HG03571 (cell line): ENCODE measurements around the gene DNAH1.

Experiments
- ATAC-seq: cut with Tn5 transposase; IDR thresholded peaks from one replicate; pipeline ENCODE4 v1.9.1; 2021; ENCODE audit not compliant: unreplicated experiment

The DNAH1 gene

DNA sequence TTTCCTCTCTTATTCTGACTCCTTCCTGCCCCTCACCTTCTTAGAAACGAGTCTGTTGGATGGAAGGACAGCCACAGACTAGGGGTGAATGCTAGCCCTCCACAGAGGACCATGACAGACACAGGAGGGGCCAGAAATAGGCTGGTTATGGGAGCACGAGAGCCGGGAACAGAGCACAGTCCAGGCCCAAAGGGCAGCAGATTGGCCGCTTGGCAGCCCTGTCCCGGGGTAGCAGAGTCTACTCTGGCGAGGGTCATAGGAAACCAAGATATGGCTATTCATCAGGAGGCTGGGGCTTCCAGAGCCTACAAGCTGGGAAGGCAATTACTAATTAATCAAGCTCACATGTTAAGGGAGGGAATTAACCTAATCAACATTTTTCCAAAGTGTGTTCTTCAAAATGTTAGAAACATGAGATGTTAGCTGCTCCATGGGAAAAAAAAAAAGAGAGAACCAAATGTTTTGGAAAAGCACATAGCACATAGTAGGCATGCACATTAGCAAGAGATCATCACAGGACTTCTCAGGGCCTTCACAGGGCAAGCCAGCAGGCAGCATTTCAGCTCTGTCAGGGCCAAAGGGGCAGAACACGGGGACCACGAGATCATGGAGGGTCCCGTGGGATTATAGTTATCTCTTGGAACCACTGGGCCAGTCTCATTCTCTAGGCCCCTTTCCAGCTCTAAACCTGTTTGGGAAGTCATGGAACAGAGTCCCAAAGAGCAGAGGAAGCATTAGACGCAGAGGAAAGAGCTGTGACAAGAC, 115.5 kb downstream of the DNAH1 start:
- no peak for ATAC-seq

DNA sequence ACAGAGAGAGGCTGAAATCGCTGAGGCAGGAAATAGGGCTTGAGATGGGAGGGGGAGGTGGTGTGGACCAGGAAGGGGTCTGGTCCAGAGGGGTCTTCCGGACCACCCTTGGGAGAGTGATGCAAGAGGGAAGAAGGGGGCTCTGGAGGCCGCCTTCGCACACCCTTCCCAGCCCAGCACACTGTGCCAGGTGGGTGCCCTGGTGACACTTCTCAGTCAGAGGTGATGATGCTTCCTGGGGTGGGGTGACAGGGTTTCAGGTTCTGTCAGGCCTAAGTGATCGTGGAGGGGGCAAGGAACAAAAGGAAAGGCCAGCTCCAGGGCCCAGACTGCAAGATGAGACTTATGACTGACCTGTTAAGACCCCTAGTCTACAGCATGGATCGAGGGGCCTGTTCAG, 116.1 kb downstream of the DNAH1 start:
- ATAC-seq = no peak

DNA sequence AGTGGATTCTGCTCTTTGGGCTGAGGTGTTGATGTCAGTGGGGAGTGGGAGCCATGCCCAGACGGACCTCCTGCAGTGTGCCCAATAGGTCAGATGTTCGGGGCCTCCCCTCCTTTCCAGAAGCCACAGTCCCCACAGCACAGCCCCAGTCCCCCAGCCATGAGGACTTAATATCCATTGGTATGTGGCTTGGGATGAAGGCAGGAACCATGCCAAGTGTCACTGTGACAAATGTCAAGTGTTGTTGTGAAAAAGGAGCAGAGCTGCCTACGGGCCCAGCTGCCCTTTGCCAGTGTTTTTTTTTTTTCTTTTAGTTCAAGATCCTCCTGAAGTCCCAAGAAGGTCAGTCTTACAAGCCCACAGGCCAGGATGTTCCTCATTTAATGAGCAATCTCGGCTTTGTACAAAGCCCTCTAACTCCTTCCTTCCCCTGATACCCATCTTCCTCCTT, 116.6 kb downstream of the DNAH1 start:
- no peak for ATAC-seq

DNA sequence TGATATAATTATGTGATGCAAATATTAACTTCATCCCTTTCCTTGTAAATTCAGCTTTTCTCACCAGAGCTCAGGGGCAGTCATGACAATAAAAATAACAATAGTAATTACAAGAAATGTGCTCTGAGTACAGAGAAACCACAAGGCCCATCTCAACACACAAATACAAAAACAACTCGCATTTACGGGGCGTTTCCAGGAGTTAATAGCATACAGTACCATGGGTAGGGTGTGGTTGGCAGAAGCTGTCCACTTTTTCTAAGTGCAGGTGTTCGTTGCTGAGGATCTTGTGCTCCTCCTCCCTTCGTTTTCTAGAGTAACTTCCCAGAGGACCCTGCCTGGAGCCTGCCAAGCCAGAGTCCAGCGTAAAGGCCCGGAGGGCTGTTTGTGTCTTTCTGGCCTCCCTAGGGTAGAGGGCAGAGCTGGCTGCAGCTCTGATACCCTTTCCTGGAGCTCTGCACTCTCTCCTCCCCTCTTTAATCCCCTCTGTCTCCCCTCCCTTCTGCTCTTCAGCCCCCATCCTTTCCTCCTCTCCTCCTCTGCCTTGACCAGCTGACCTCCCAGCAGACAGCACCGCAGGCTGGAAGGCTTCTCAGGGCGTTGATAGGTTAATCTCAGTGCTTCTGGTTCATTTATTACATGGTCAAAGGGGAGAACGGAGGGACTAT, 117.3 kb downstream of the DNAH1 start:
- ATAC-seq = no peak

DNA sequence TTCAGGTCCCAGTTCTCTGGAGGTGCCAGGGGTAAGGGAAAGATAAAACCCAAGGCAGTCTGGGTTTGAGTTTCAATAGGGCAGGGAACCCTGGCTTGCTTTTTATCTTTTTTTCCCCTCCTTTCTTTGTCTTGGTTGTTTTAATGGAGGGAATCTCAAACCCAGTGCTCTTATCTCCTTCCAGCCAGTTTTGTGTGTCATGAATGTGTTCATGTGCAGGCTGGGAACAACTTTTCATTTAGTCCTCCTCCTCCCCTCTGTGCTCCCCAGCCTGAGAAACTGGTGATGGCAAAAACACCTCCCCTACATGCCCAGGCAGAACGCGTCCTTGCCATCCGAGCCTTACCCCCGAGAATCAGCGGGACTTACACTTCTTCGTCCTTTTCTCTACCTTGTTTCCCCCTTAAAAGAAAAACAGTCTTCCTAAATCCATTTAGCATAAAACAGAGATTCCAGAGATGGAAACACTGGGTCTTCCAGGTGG, 117.9 kb downstream of the DNAH1 start:
- ATAC-seq = no peak

DNA sequence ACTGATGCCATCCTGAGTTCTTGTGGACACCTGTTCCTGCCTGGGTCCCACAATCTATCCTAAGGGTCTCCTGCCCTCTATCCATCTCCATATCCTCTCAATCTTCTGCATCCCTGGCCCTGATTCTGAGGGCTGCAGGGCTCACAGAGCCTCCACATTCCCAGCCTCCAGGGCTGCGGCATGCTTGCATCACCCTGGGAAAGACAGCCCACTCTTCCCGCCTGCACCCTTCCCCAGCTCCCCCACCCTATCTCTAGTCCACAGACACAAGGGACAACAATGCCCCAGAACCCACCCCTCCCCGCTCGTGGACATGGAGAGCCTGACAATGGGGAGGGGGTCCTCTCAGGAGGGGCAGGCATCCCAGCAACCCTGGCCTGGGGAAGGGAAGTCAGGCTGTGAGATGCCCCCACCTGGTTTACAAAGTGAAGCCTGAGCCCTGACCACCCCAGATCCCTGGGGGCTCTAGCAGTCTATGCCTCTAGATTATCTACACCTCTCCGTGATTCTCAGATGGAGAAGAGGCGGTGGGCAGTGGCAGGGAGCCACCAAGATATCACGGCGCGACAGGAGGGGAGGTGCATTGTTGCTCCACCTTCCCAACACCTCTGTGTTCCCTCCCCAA, 118.5 kb downstream of the DNAH1 start:
- ATAC-seq = no peak

DNA sequence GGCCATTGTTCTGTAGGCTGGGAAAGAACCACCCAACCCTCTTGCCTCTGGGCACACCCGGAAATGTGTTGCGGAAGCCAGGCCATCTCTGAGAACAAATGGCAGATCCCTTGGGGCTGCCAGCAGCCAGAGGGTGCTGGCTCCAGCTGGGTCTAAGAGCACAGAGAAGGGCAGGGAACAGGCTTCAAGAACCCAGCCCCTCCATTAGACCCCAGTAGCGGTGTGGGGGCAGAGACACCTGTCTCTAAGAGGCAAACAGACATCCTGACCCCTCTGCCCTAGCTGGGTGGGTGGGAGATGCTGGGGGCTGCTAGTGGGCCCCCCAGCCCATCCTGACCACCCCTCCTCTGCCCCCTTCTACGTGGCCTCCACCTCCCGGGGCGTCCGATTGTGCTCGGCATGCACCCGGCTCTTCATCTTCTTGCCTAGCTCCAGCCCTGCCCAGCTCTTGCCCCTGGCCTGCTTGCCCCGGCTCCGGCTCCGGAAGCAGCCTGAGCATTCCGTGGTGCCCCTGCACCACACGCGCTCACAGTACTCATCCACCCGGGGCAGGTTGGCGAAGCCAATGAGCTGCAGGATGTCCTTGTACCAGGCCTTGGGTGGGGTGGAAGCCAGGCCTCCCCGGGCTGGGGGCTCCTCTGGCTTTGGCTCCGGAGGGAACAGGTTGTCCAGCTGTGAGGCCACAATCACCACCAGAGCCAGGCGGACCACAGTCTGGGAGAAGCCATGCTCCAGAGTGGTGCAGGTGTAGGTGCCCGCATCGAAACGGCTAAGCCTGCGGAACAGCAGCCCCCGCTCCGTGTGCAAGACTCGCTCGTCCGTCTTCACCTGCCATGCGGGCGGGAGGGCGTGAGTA, 119.4 kb downstream of the DNAH1 start:
- no peak for ATAC-seq

DNA sequence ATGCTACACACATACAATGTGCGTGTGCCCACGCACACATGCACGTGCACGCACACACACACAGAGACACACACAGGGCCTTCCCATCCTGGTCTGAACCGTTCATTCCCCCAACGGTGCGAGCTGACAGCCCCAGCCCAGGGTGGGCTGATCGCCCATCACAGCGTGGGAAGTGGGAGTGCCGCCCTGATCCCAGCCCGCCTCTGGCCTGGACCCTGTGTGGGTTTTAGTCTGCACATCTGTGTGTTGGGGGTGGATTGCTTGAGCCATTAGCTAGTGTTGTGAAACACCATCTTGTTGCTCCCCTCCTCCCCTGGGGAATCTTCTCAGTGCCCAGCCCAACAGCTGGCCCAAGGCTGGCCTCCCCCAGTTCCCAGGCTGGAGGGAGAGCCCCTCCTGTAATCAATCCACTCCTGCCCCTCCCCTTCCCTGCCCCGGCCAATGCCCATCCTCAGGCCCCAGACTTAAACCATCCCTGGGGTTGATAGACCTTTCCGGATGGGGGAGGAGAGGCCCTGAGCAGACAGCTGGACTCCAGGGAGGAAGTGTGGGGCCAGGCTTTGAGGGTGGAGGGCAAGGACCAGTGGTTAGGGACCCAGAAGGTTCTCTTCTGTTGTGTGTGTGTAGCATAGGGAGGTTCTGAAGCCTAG, 120.5 kb downstream of the DNAH1 start:
- no peak for ATAC-seq

DNA sequence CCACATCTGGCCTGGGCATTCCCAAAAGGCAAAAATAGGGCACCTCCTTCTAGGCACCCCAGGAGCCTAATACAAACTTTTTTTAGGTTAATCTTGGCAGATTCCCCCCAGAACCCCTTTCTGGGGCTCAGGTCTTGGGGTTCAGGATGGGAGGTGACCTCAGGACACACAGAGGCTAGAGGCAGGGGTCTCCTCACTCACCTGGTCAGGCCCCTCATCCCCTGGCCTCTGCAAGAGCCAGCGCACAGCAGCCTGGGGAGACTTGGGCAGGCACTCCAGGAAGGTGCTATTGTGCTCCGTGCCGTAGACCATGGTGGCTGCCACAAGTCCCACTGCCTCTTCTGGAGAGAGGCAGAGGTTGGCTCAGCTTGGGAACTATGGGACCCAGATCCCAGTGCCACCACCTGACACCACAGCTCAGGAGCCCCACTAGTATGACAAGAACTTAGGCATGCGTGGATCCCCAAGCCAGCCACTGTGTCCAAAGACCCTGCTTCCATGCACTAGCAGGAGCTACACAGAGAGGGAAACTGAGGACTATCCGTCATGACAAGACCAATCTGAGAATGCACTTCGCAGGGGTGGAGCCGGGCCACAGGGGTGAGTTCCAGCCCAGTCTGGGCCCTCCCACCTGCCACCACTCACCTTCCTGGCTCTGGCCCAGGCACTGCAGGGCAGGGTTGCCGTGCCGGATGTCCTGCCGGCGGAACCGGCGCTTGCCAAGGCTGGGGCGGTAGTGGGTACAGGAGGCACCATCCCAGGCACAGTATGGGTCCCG, 121.4 kb downstream of the DNAH1 start:
- no peak for ATAC-seq

DNA sequence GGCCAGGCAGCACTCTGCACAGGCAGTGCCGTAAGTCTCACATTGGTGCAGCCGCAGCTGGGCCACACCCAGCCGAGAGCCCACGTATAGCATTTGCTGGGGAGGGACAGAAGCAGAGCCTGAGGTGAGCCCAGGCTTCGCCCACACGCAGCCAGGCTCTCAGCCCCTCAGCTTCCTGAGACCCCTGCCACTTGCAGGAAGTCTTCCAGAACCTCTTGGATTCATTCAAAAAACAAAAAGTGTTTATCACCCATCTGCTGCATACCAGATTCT, 121.9 kb downstream of the DNAH1 start:
- no peak for ATAC-seq

DNA sequence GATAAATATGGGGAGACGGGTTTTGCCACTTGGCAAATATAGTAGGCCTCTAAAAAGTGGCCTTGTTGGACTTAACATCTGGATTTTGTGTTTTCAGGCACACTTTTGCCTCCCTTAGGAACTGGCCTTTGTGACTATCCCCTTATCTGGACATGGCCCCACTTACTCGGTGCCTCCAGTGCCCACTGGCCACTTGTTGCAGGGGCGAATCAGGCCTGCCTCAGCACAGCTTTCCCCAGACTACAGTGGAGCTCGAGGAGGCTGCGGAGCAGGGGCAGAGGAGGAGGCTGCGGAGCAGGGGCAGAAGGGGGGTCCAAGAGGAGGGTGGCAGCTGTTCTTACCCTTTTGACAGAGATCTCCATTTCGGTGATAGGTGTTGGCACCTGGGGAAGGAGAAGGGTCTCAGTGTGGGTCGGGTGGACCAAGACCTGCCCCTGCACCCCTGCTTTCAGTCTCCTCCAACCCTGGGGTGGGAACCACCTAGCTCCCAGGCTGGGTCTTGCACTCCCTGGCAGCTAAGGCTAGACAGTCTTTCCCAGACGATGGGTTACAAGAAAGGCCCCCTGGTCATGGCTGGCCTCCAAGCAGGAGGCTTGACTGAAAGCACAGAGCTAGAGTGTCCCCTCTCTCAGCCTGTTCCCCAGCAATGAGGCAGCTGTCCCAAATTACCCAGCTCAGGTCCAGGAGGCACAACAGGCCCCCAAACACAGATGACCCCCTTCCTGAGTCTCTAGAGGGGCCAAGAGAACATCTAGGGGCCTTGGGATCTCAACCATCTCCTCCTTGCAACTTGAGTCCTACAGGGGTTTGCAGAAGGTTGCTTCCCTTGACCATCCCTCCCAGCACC, 122.7 kb downstream of the DNAH1 start:
- ATAC-seq = no peak

DNA sequence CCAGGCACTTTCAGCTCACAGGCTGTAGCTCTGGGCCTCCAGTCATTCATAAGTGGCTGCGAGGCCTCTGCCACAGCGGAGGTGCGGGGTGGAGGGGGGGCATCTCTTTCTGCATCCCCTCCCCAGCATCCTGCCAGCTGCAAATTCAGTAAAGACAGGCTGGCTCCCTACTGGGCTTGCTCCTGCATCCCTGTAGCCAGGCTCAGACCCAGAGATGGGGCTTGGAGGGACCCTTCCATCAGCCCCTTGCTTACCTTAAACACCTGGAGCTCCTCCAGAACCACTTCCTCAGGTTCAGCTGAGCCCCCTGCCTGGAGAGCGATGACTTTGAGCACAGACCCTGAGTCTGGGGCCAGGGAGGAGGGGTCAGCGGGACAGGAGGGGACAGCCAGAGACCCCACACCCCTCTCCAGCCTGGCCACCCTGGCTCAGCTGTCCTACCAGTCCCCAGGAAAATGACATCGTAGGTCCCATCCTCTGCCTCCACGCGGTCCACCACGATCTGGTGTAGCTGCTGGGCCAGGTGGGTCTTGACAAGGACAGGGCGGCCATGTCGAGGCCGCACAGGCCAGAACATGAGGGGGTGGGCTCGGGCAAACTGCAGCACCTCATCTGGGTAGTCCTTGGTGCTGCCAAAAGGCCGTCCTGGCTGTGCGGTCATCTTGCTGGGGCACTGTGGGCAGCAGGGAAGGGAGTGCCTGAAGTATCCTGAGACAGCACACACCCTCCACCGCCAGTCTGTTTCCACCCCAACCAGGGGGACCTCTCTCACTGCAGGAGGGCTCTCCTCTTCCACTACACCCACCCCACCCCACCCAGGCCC, 123.5 kb downstream of the DNAH1 start:
- ATAC-seq = no peak

DNA sequence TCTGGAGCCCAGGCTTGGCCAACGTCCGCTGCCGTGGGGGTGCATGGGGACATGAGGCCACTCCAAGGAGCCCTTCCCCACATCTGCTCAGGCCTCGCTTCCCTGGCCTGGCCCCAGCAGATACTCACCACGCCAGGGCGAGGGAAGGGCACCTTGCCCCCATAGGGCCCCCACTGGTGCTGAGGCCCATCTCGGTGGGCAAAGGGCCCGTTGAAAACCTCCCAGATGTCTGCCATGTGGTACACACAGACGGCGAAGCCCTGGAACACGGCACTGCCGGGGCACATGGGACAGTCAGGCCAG, 124.1 kb downstream of the DNAH1 start:
- no peak for ATAC-seq

DNA sequence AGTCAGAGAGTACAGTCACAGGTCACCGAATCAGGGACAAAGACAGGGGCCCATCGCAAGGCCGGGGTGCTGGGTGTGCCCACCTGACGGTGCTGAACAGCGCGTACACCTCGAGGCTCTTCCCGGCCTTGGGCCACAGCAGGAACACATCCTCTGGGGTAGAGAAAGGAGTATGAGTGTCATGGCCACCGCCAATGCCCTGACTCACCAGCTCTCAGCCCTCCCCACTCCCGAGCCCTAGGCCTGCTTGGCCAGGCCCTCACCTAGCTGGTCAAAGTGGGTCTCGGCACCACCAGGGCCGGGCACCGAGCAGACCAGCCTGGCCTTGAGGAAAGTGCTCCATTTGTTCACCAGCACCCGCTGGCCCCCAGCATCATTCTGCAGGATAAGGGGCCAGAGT, 124.6 kb downstream of the DNAH1 start:
- no peak for ATAC-seq

DNA sequence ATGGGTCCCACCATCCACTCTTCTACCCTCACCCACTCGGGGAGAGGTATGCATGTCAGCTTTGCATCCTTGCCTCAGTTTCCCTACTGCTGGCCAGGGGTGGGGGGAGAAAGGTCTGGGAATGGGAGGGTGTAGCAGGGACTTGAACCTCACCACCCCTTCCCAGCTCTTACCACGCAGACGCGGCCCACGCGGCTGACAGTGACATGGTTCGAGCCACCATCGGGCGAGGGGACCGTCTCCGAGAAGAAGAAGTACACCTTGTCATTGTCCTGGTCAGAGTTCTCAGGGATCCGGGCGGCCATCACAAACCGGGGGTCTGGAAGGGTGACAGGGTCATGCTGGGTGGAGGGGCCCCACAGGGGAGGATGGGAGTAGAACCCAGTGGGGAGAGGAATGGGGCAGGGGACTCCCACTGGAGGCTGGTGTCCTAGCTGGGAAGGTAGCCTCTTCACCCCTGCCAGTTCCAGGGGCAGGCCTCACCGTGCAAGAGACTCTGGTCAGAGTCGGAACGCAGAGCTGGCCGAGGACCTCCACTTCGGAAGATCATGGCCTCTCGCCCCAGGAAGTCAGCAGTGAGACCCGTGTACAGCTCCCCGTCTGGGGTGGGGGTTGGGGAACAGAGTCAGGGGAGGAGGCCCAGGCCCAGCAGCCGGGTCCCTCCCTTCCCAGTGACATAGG, 125.1 kb downstream of the DNAH1 start:
- no peak for ATAC-seq

DNA sequence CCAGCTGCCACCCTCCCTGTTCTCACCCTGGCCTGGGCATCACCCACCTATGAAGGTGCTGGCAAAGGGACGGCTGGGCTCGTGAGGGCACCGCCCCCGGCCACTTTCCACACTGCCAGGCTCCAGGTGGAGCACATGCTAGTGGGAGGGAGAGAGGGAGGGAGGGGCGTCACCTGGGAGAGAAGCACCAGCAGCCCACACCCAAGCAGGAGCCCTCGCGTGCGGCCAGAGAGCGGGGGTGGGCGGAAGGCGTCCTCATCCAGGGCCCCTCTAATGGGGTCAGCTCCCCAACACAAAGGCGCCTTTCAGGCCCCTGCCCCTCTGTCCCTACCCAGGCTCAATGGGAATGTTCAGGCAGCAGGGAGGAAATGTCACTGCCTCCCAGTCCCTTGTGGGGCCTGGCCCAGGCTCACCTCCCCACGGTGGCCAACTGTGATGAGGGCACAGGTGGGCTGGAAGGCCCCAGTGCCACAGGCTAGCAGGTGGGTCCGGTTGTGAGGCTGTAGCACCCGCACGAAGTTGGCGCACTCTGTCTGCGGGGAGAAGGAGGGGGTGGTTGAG, 125.7 kb downstream of the DNAH1 start:
- ATAC-seq = no peak

DNA sequence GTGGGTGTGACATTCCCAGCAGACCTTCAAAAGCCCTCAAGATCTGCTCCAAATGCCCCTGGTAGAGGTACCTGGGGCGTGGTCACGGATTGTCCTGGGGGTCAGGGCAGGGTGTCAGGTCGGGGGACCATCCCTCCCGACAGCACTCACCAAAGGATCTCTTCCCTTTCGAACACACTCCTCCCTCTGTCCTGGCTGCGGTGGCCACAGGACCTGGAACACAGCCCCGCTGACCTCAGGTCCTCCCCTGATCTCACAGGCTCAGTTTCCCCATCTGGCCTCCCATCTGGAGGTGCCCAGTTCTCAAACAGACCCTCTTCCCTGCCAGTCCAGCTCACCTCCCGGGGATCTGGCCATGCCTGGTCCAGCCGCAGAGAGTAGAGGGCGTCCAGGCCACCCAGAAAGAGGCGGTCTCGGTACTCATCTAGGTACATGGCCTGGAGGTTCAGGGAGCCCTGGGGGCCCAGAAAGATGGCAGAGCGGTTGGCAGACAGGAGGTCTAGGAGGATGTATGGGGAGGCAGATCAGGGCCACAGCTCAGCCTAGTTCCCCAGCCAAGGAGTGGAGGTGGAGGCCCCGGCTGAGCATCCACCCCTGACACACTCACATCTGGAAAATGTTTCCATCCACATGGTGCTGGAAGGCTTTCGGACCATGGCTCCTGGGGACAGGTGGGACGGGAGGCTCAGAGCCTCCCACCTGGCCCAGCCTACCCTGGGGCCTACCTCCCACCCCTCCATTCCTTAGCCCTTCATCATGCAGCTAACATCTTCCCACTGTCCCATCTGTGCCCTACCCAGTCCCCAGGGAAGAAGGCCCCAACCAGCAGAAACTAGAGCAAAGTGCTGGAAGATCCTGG, 126.5 kb downstream of the DNAH1 start:
- no peak for ATAC-seq
